Activated CD8-positive, alpha-beta T cell treated with anti-CD3 and anti-CD28 coated beads for 36 hours (primary cell): ENCODE results near the gene ZBTB5. TPM values are rescaled to one million over a fixed set of nuclear protein-coding genes. Genes with fewer than 3 reads are reported as not detected.
A peak's percentile ranks its signal among the peaks of the same experiment; 100 is the strongest.
"Not testable (repeated sequence)": the region's sequence is repeated elsewhere in the genome, so short reads cannot be mapped to it uniquely, and the experiment has no call there.

Experiments used
- ATAC-seq: fragments of 200-7000 bp; cut with Tn5 transposase; one replicate; pipeline ENCODE4 v1.10.0; 2021; ENCODE audit warnings: mild to moderate bottlenecking, moderate library complexity
- CTCF ChIA-PET: fragments of 350-600 bp; sonication (Branson Sonifier 250); formaldehyde crosslinking; loops from one replicate; lab custom pipeline; 2021; ENCODE audit warnings: antibody characterized with exemption; lab: Charles Lee
- POLR2A ChIA-PET: fragments of 350-600 bp; sonication (Branson Sonifier 250); formaldehyde crosslinking; loops from one replicate; lab custom pipeline; 2021; ENCODE audit warnings: antibody characterized with exemption; lab: Charles Lee
- DNase-seq: peaks from one replicate; pipeline ENCODE4 v3.0.0-alpha.2; 2020
- H3K27ac Mint-ChIP-seq: one replicate; pipeline ENCODE4 v1.8.0; 2021; ENCODE audit warnings: mild to moderate bottlenecking, mixed read lengths
- H3K27me3 Mint-ChIP-seq: one replicate; pipeline ENCODE4 v1.8.0; 2021; ENCODE audit warnings: mixed read lengths
- H3K36me3 Mint-ChIP-seq: one replicate; pipeline ENCODE4 v1.8.0; 2021; ENCODE audit warnings: low read depth, mixed read lengths
- H3K4me1 Mint-ChIP-seq: one replicate; pipeline ENCODE4 v1.8.0; 2021; ENCODE audit warnings: low read depth, mixed read lengths
- H3K4me3 Mint-ChIP-seq: one replicate; pipeline ENCODE4 v1.8.0; 2021; ENCODE audit warnings: mild to moderate bottlenecking, moderate library complexity, mixed read lengths
- H3K9me3 Mint-ChIP-seq: one replicate; pipeline ENCODE4 v1.8.0; 2021; ENCODE audit warnings: mixed read lengths
- CTCF ChIP-seq: fragments of 200-600 bp; IDR thresholded peaks from one replicate; pipeline ENCODE4 v1.8.0; 2022; ENCODE audit warnings: antibody characterized with exemption, mild to moderate bottlenecking
- intact Hi-C: fragments of 100-400 bp; cut with micrococcal nuclease; formaldehyde crosslinking; loops from one replicate; pipeline ENCODE4 v1.10.0; 2022
- total RNA-seq, 2 experiments: library from RNA; stranded (reverse); gene quantifications; one replicate each; pipeline ENCODE4 v1.2.3, GENCODE V29; 2021

ZBTB5 gene
- total RNA-seq, 2 experiments from 2014 or later = 8.6 to 8.8 TPM

DNA sequence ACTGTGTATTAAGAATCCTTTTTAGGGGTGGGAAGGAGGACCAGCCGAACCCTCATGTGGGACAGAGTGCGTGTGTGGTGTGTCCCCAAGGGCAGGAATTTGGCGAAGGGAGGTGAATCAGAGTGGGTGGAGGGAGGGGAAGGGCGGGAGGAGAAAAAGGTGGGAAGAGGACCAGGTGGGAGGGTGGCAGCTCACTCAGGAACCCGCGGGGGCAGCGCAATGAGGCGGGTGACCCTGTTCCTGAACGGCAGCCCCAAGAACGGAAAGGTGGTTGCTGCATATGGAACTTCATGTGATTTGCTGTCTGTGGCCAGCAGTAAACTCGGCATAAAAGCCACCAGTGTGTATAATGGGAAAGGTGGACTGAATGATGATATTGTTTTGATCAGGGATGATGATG lies 11.7 kb upstream of the ZBTB5 start:
- H3K4me3 Mint-ChIP-seq = no peak overlapping the region
- CTCF ChIA-PET = no interaction called here
- DNase-seq (no peak), ATAC-seq (no peak)
- TF ChIP-seq CTCF = no peak
- peaks cover 4% of the 10 kb centered on the region for H3K36me3 Mint-ChIP-seq
- peaks cover 7% of the 10 kb centered on the region for H3K4me1 Mint-ChIP-seq
- peaks cover 33% of the 10 kb centered on the region for H3K27me3 Mint-ChIP-seq
- peaks cover 10% of the 10 kb centered on the region for H3K9me3 Mint-ChIP-seq
- no peak overlapping the region for H3K27ac Mint-ChIP-seq
- POLR2A ChIA-PET = interaction anchor here (1.3 kb wide), 1 partner anchor 9 kb away, joined by 3 read pairs; no protein-coding TSS in a partner anchor
- intact Hi-C loops = no loop called here

DNA sequence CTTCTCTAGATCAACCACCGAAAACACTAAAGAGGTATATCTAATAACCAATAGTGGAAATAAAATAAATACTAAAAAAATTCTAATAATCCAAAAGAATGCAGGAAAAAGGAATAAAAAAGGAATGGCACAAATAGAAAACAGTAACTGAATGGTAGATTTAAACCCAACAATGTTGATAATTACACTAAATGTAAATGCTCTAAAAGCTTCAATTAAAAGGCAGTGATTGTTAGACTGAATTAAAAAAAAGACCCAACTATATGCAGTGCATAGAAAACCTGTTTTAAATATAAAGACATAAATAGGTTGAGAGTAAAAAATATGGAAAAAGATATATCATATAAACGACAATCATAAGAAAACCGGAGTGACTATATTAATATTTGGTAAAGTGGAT lies 9.2 kb upstream of the ZBTB5 start:
- H3K27me3 Mint-ChIP-seq = peaks cover 22% of the 10 kb centered on the region
- no peak overlapping the region for H3K4me3 Mint-ChIP-seq
- CTCF ChIA-PET = no interaction called here
- H3K36me3 Mint-ChIP-seq = peaks cover 4% of the 10 kb centered on the region
- no peak for TF ChIP-seq CTCF
- intact Hi-C loops = no loop called here
- no peak for ATAC-seq
- H3K9me3 Mint-ChIP-seq = peaks cover 10% of the 10 kb centered on the region
- DNase-seq = no peak
- POLR2A ChIA-PET = interaction anchor here (0.6 to 2.1 kb wide), 2 partner anchors 8 to 188 kb away, joined by 3 to 9 read pairs; no protein-coding TSS in a partner anchor
- H3K4me1 Mint-ChIP-seq = peaks cover 9% of the 10 kb centered on the region
- no peak overlapping the region for H3K27ac Mint-ChIP-seq

GRCh38 chr9:37473982-37474381 lies 8.7 kb upstream of the ZBTB5 start:
- Mint-ChIP-seq H3K27me3 (peaks cover 19% of the 10 kb centered on the region), H3K9me3 (peaks cover 10% of the 10 kb centered on the region)
- intact Hi-C loops, H3K4me1 Mint-ChIP-seq, H3K4me3 Mint-ChIP-seq, ATAC-seq, H3K27ac Mint-ChIP-seq, DNase-seq, CTCF ChIA-PET, H3K36me3 Mint-ChIP-seq: not testable (repeated sequence)
- POLR2A ChIA-PET = interaction anchor here (0.6 to 2.1 kb wide), 2 partner anchors 8 to 187 kb away, joined by 3 to 9 read pairs; no protein-coding TSS in a partner anchor

DNA sequence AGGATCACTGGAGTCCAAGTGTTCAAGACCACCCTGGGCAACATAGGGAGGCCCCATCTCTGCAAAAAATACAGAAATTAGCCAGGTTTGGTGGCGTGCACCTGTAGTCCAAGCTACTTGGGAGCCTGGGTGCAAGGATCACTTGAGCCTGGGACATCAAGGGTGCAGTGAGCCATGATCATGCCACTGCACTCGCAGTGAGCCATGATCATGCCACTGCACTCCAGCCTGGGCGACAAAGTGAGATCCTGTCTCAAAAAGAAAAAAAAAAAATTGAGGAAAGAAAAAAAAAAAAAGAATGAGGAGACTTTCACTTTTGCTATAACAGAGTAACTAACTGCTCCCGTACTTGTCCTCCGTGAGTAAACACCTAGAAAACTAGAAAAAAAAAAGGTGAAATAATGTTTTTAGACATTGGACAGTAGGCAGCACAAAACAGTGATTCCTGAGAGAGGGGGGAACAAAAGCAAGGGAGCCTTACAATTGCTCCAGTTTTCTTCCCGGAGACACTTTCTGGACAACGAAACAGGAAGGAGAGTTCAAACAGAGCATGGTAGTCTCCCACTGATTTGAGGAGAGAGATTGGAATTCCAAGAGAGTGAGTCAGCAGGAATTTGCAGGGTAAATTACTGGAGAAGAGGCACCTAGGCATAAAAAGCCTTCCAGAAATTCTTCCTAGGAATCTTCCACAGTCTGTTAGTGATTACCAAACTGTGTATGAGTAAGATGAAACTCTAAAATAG lies 6.9 kb upstream of the ZBTB5 start:
- Mint-ChIP-seq H3K27me3 (peaks cover 9% of the 10 kb centered on the region), H3K27ac (peak overlapping the region; percentile 67), H3K36me3 (peaks cover 4% of the 10 kb centered on the region), H3K9me3 (peaks cover 10% of the 10 kb centered on the region), H3K4me3 (peak overlapping the region; percentile 70), H3K4me1 (peaks cover 9% of the 10 kb centered on the region)
- ChIA-PET POLR2A (no interaction called here), CTCF (interaction anchor here (1.1 kb wide), 1 partner anchor 123 kb away, joined by 3 read pairs; no protein-coding TSS in a partner anchor)
- DNase-seq (no peak), ATAC-seq (peak; percentile 17)
- intact Hi-C loops = no loop called here
- TF ChIP-seq CTCF = no peak

DNA sequence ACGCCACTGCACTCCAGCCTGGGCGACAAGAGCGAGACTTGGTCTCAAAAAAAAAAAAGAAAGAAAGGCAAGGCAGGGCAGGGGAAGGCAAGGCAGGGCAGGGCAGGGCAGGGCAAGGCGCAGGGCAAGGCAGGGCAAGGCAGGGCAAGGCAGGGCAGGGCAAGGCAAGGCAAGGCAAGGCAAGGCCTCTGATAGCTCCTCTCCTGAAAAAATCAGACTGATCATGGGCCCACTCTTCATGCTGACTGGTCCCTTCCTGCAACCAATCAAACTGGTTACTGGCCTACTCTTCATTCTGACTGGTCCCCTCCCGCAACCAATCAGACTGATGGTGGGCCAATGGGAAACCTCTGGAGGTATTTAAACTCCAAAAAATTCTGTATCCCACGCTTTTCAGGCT lies 3.4 kb upstream of the ZBTB5 start:
- Mint-ChIP-seq H3K36me3 (peaks cover 4% of the 10 kb centered on the region), H3K27me3 (no peaks in the 10 kb centered on the region), H3K4me1 (peaks cover 18% of the 10 kb centered on the region), H3K27ac (no peak overlapping the region), H3K9me3 (peaks cover 2% of the 10 kb centered on the region), H3K4me3 (no peak overlapping the region)
- DNase-seq (no peak), ATAC-seq (no peak)
- ChIA-PET CTCF (no interaction called here), POLR2A (interaction anchor here (1.5 kb wide), 1 partner anchor 17 kb away, joined by 3 read pairs; the partner anchor contains the start of gene POLR1E)
- intact Hi-C loops = loop anchor here (10.0 kb wide), 1 partner anchor 54 kb away; no protein-coding TSS in a partner anchor
- no peak for TF ChIP-seq CTCF

DNA sequence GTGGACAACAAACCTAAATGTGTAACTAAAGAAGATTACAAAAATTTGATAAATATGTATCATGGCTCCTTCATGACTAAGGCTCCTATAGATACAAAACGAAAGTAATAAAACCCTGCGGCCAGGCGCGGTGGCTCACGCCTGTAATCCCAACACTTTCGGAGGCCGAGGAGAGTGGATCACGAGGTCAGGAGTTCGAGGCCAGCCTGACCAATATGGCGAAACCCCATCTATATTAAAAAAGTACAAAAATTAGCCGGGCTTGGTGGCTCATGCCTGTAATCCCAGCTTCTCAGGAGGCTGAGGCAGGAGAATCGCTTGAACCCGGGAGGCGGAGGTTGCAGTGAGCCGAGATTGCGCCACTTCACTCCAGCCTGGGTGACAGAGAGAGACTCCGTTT lies 2.3 kb upstream of the ZBTB5 start:
- ATAC-seq, H3K27ac Mint-ChIP-seq, H3K27me3 Mint-ChIP-seq, H3K9me3 Mint-ChIP-seq, H3K4me3 Mint-ChIP-seq, DNase-seq, CTCF ChIA-PET, POLR2A ChIA-PET: not testable (repeated sequence)
- Mint-ChIP-seq H3K36me3 (peaks cover 11% of the 10 kb centered on the region), H3K4me1 (peaks cover 26% of the 10 kb centered on the region)
- intact Hi-C loops = loop anchor here (2.0 to 10.0 kb wide), 2 partner anchors 15 to 53 kb away; no protein-coding TSS in a partner anchor
